Activated CD8-positive, alpha-beta memory T cell treated with anti-CD3 and anti-CD28 coated beads, Interleukin-2, amount 10 ng/mL, durations not matched to agents 7 days and 5 days (primary cell): ENCODE measurements around the gene SLC43A3. TPM values are rescaled to one million over a fixed set of nuclear protein-coding genes. Genes with fewer than 3 reads are reported as not detected.
"Not testable (repeated sequence)": the region's sequence is repeated elsewhere in the genome, so short reads cannot be mapped to it uniquely, and the experiment has no call there.

Experiments used
- ATAC-seq: fragments of 150-1000 bp; cut with Tn5 transposase; one replicate; pipeline ENCODE4 v1.10.0; 2021; ENCODE audit warnings: moderate library complexity
- CTCF ChIA-PET: fragments of 350-600 bp; sonication (Branson Sonifier 250); formaldehyde crosslinking; loops from one replicate; lab custom pipeline; 2021; ENCODE audit warnings: antibody characterized with exemption; lab: Charles Lee
- DNase-seq: peaks from one replicate; pipeline ENCODE4 v3.0.0-alpha.2; 2020
- H3K27ac Mint-ChIP-seq: one replicate; pipeline ENCODE4 v1.8.0; 2021; ENCODE audit warnings: mild to moderate bottlenecking, mixed read lengths
- H3K27me3 Mint-ChIP-seq: one replicate; pipeline ENCODE4 v1.8.0; 2021; ENCODE audit warnings: mixed read lengths
- H3K36me3 Mint-ChIP-seq: one replicate; pipeline ENCODE4 v1.8.0; 2021; ENCODE audit warnings: mild to moderate bottlenecking, mixed read lengths
- H3K4me1 Mint-ChIP-seq: one replicate; pipeline ENCODE4 v1.8.0; 2021; ENCODE audit warnings: mixed read lengths
- H3K4me3 Mint-ChIP-seq: one replicate; pipeline ENCODE4 v1.8.0; 2021; ENCODE audit warnings: mild to moderate bottlenecking, moderate library complexity, mixed read lengths
- H3K9me3 Mint-ChIP-seq: one replicate; pipeline ENCODE4 v1.8.0; 2022; ENCODE audit warnings: low read depth, mixed read lengths
- total RNA-seq, 2 experiments: library from RNA; stranded (reverse); gene quantifications; one replicate each; pipeline ENCODE4 v1.2.3, GENCODE V29; 2021

The SLC43A3 gene
- total RNA-seq, 2 experiments from 2014 or later = 106 to 117 TPM

DNA sequence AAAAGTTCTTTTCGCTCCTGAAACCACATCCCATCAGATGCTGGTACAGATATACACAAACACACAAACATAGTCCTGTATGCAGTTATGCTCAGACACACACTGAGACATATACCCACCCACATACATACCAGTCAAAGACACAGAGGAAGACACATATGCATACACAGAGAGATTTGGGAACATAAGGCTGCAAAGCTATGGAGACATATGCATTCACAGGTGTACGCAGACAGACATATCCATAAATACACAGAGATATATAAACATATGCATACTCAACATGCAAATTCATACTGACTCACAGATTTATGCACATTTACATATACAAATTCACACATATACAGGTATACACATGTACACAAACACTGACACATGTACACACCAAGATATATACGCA is 52.0 kb downstream of the SLC43A3 start:
- Mint-ChIP-seq H3K9me3 (no peaks in the 10 kb centered on the region), H3K27ac (no peak overlapping the region), H3K36me3 (no peaks in the 10 kb centered on the region), H3K27me3 (peaks cover 8% of the 10 kb centered on the region), H3K4me1 (no peaks in the 10 kb centered on the region), H3K4me3 (no peak overlapping the region)
- DNase-seq (no peak), ATAC-seq (no peak)
- CTCF ChIA-PET = no interaction called here

DNA sequence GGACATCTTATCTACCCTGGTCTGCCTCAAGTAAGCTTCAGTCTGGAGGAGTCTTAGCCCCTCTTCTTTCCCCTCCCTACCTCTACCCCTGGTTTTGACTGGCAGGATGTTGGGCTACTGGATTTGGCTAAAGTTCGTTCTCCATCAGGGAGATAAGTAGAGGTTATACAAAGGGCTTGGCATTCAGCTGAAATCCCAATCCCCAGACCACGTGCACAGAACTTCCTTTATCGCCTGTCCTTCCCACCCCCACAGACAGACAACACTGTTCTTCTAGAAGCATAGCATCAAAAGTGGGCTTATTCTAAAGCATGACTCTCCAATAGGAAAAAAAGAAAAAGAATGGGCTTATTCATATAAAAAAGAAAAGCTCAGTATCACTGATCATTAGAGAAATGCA is 53.8 kb downstream of the SLC43A3 start:
- no peak overlapping the region for H3K27ac Mint-ChIP-seq
- no peaks in the 10 kb centered on the region for H3K27me3 Mint-ChIP-seq
- H3K9me3 Mint-ChIP-seq = no peaks in the 10 kb centered on the region
- no peaks in the 10 kb centered on the region for H3K4me1 Mint-ChIP-seq
- CTCF ChIA-PET = interaction anchor here (0.7 kb wide), 1 partner anchor 84 kb away, joined by 3 read pairs; no protein-coding TSS in a partner anchor
- DNase-seq (no peak), ATAC-seq (no peak)
- H3K4me3 Mint-ChIP-seq = no peak overlapping the region
- H3K36me3 Mint-ChIP-seq = no peaks in the 10 kb centered on the region

DNA sequence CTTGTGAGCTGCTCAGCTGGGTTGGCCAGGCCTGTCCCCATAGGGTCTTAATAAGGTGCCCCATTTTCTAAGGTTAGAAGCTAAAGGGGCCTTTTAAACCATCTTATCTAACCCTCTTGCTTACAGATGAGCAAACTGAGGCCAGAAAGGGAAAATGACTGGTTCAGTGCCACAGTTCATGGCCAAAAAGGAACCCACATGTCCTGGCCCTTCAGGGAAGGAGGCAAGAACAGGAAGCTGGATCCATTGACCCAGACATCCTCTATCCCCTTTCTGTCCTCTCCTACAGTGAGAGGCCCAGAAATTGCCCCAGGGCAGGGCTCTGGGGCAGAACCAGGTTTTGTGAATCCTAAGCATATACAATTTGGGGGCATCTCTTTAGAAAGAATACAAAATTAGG is 56.0 kb downstream of the SLC43A3 start:
- Mint-ChIP-seq H3K4me3 (no peak overlapping the region), H3K27me3 (no peaks in the 10 kb centered on the region)

DNA sequence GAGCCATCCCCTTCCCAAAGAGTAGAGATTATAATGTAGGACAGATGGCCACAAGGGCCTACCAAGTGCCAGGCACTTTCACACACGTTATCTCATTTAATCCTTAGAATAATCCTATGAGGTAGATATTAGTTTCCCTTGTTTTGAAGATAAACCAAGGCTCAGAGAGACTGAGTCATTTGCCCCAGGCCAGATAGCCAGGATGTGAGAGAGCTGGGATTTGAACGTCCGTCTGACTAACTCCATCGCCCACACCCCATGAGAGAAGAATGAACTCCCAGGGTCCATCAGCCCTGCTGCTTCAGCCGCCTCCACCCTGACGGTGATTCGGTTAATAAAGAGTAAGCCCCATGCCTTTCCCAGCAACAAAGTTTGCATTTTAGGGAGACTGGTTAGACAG is 56.7 kb downstream of the SLC43A3 start:
- DNase-seq (no peak), ATAC-seq (no peak)
- Mint-ChIP-seq H3K4me1 (no peaks in the 10 kb centered on the region), H3K27ac (no peak overlapping the region), H3K36me3 (no peaks in the 10 kb centered on the region), H3K9me3 (no peaks in the 10 kb centered on the region), H3K4me3 (no peak overlapping the region), H3K27me3 (no peaks in the 10 kb centered on the region)
- CTCF ChIA-PET = no interaction called here

More for the DNA sequence above, 56.0 kb downstream of the SLC43A3 start:
- Mint-ChIP-seq H3K4me1 (no peaks in the 10 kb centered on the region), H3K9me3 (no peaks in the 10 kb centered on the region), H3K27ac (no peak overlapping the region), H3K36me3 (no peaks in the 10 kb centered on the region)
- CTCF ChIA-PET = no interaction called here
- DNase-seq = no peak
- ATAC-seq = no peak

DNA sequence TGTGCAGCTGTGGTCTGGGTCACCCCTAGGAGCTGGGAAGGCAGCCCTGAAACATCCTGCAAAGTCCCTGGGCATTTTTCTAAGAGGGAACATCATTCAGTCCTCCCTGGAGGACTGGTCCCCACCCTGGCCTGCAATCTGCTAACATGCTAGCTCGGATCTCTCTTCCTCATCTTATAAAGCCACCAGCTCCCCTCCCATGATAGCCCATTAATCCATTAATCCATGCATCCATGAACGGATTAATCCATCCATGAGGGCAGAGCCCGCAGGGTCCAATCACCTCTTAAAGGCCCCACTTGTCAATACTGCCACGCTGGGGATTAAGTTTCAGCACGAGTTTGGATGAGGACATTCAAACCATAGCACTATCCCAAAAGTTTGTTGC is 58.1 kb downstream of the SLC43A3 start:
- DNase-seq = no peak
- H3K4me1 Mint-ChIP-seq = no peaks in the 10 kb centered on the region
- no peak overlapping the region for H3K27ac Mint-ChIP-seq
- no peaks in the 10 kb centered on the region for H3K9me3 Mint-ChIP-seq
- no peak for ATAC-seq
- CTCF ChIA-PET = no interaction called here
- no peaks in the 10 kb centered on the region for H3K27me3 Mint-ChIP-seq
- H3K4me3 Mint-ChIP-seq = no peak overlapping the region
- H3K36me3 Mint-ChIP-seq = no peaks in the 10 kb centered on the region

DNA sequence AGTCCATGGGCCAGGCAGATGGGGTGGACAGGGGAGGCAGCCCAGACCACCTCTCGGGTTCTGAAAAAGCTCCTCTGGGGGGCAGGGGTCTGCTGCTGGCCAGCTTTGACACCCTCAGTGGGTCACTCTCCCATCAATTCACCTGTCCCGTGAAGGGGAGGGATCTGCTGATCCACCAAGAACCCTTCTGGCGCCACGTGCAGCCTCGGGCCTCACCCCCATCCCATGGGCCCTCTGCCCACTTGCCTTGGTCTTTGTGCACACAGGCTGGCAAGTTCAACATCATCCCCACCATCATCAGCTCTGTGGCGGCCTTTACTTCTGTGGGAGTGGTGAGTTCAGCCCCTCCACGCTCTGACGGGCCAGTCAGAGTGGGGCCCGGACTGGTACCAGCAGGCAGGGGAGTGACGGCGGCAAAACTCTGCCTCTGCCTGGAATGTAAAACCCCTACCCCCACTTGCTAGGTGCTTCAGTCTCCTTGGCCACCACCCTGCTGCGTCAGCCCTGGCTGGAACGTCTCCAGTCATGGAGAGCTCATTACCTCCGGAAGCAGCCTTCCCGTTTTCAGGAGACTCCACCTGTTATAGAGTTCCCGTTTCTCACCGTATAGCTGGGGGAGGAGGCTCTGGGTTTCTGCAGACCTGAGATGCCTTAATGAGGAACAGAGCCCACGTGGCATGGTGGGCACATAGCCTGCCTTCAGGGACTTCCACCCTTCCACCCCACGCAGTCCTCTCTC is 58.6 kb downstream of the SLC43A3 start:
- no peak overlapping the region for H3K27ac Mint-ChIP-seq
- CTCF ChIA-PET = no interaction called here
- no peaks in the 10 kb centered on the region for H3K36me3 Mint-ChIP-seq
- DNase-seq = no peak
- H3K27me3 Mint-ChIP-seq = no peaks in the 10 kb centered on the region
- no peaks in the 10 kb centered on the region for H3K4me1 Mint-ChIP-seq
- H3K4me3 Mint-ChIP-seq = no peak overlapping the region
- H3K9me3 Mint-ChIP-seq = no peaks in the 10 kb centered on the region
- ATAC-seq = no peak

DNA sequence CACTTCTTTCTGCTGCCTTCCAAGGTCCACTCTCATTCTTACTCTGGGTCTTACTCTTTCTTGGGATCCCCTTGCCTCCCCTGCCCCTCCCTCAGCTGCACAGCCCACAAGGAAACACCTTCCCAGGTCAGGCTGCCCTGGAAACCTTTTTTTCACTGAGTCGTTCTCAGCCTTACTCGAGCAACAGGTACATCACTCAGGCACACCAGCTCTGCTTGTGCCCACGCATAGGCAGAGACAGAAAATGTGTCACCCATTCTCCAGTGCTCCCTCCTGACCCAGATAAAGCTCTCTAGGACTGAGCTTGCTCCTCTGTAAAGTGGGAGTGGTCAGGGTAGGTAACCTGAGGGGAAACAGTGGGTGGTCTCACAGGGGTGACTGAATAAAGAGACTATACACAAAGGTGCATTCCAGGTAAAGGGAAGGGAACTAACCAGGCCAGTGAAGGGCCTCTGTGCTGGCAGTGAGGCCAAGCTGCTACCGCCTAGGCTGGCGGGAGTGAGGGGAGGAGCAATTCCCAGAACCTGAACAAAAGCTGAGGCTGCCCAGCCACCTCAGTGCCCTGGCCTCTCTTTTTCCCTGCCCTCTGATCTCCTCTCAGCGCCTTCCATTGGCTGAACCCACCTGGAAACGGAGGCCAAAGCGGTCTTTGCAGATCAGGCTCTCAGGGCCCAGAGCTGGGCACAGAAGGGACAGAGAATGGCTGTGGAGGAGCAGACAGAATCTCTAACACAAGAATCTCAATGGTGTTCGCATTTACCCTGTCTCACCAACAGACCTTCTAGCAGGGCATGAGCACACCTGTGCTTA is 61.9 kb downstream of the SLC43A3 start:
- Mint-ChIP-seq H3K27me3 (peaks cover 2% of the 10 kb centered on the region), H3K9me3 (no peaks in the 10 kb centered on the region), H3K4me1 (no peaks in the 10 kb centered on the region), H3K36me3 (no peaks in the 10 kb centered on the region), H3K4me3 (no peak overlapping the region), H3K27ac (no peak overlapping the region)
- DNase-seq (no peak), ATAC-seq (no peak)
- CTCF ChIA-PET = interaction anchor here (0.8 to 0.9 kb wide), 2 partner anchors 19 to 94 kb away, joined by 3 read pairs; no protein-coding TSS in a partner anchor

DNA sequence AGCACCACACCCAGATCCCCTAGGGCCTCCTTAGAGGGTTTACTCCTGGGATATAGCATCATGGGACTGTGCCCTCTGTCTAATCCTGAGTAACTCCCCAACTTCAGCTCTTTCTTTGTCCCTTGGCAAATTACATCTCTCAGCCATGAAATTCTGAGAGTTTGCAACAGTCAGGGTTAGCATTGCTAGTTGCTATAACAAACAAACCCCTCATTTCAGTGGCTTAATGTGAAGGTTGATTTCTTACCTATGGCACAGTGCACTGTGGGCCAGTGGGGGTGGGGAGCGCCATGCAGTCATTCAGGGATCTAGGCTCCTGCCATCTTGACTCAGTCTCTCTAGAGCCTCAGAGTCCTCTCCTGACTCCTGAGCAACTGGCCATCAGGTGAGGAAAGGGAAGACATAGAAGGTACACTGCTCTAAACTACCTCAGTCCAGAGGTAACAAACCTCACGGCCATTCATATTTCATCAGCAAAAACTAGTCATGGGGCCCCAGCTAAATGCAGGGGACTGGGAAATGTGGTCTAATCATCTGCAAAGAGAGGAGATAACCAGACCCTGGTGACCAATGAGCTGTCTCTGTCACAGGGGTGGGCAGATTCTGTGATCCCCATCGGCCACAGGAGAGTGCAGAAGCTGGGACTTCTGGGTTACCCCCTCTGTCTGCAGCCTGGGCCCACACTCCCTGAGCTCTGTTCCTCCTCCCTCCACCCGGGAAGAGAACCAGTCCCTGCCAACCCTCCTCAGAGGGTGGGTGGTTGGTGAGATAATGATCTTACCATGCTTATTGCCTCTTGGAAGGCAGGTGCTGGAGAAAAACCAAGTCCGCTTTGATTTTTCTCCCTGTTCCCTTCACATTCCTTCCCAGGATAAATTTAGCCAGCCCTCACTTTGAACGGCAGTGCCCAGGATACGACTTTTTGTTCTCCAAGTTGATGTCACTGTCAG is 63.5 kb downstream of the SLC43A3 start:
- H3K9me3 Mint-ChIP-seq = no peaks in the 10 kb centered on the region
- H3K27ac Mint-ChIP-seq = no peak overlapping the region
- DNase-seq (no peak), ATAC-seq (no peak)
- H3K36me3 Mint-ChIP-seq = no peaks in the 10 kb centered on the region
- H3K4me3 Mint-ChIP-seq = no peak overlapping the region
- H3K27me3 Mint-ChIP-seq = peaks cover 4% of the 10 kb centered on the region
- H3K4me1 Mint-ChIP-seq = no peaks in the 10 kb centered on the region
- CTCF ChIA-PET = interaction anchor here (1.2 to 4.0 kb wide), 2 partner anchors 95 to 164 kb away, joined by 5 to 15 read pairs; no protein-coding TSS in a partner anchor

DNA sequence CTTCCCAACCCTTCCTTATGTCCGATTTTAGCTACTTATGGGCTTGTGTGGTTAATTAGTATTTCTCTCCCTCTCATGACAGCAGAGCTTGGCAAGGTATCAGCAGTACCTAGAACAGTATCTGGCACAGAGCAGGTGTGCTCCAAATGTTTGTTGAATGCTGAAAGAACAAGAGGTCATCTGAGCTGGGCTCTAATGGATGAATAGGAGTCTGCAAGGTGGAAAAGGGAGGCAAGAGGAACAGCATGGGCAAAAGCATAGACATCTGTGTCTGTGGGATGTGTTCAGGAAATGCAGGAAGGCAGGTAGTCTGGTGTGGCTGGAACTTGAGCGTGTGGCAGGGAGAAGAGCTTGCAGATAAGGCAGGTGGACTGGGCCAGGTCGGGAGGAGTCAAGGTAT is 65.0 kb downstream of the SLC43A3 start:
- no peak overlapping the region for H3K27ac Mint-ChIP-seq
- H3K4me3 Mint-ChIP-seq = no peak overlapping the region
- H3K4me1 Mint-ChIP-seq = no peaks in the 10 kb centered on the region
- no peaks in the 10 kb centered on the region for H3K9me3 Mint-ChIP-seq
- no peak for DNase-seq
- no peaks in the 10 kb centered on the region for H3K36me3 Mint-ChIP-seq
- CTCF ChIA-PET = interaction anchor here (0.6 to 4.0 kb wide), 3 partner anchors 96 to 166 kb away, joined by 3 to 15 read pairs (median 5); no protein-coding TSS in a partner anchor
- no peak for ATAC-seq
- H3K27me3 Mint-ChIP-seq = peaks cover 4% of the 10 kb centered on the region

DNA sequence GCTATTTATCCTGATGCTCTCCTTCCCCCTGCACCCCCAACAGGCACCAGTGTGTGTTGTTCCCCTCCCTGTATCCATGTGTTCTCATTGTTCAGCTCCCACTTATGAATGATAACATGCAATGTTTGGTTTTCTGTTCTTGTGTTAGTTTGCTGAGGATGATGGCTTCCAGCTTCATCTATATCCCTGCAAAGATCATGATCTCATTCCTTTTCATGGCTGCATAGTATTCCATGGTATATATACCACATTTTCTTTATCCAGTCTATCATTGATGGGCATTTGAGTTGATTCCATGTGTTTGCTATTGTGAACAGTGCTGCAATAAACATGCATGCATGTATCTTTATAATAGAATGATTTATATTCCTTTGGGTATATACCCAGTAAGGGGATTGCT is 65.5 kb downstream of the SLC43A3 start:
- H3K36me3 Mint-ChIP-seq, H3K9me3 Mint-ChIP-seq, ATAC-seq, H3K27ac Mint-ChIP-seq, DNase-seq, H3K4me3 Mint-ChIP-seq, H3K27me3 Mint-ChIP-seq, H3K4me1 Mint-ChIP-seq: not testable (repeated sequence)
- CTCF ChIA-PET = interaction anchor here (0.6 to 4.0 kb wide), 3 partner anchors 16 to 118 kb away, joined by 3 to 15 read pairs (median 7); no protein-coding TSS in a partner anchor

DNA sequence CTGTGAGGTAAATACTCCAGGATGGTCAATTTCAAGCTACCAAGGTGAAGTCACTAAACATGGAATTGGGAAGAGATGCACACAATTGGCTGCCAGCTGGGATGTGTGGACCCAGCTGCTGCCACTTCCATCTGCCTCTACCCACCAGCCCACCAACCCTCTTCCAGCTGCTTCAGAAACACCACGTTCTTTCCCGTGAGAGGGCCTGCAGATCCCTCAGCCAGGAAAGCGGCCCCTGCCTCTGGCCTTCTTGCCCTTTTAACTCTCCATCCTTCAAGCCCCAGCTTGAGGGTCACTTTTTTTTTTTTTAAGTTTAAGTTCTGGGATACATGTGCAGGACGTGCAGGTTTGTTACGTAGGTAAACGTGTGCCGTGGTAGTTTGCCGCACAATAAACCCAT is 65.9 kb downstream of the SLC43A3 start:
- H3K36me3 Mint-ChIP-seq = no peaks in the 10 kb centered on the region

DNA sequence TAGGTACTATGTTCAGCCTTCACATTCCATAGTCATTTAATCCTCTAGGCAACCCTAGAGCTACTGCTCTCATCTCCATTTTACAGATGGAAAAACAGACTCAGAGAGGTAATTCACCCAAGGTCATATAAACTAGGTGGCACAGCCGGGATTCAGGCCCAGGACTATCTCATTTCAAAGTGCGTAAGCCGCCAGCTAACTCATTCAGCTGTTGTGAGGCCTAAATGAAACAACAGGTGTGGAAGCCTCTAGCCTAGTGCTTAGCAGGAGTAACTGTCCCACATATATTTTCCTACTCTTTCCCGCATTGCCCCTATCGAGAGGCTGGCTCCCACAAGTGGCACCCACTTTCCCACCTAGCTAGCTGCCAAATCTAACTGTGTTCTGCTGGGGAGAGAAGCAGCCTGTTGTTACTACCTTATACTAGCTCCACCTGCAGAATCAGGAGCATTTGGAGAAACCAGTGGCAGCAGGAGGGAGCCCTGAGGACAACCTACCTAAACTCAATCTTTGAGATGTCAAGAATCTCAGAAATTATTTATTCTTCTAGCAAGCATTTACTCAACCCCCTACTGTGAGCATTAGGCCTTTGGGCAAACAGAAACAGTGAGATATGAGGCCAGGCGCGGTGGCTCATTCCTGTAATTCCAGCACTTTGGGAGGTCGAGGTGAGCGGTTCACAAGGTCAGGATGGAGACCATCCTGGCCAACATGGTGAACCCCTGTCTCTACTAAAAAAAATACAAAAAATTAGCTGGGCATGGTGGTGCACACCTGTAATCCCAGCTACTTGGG is 66.8 kb downstream of the SLC43A3 start:
- CTCF ChIA-PET = interaction anchor here (0.8 to 4.0 kb wide), 4 partner anchors 11 to 98 kb away, joined by 3 to 15 read pairs (median 6); no protein-coding TSS in a partner anchor
- Mint-ChIP-seq H3K9me3 (no peaks in the 10 kb centered on the region), H3K4me1 (no peaks in the 10 kb centered on the region), H3K27ac (no peak overlapping the region), H3K4me3 (no peak overlapping the region), H3K36me3 (no peaks in the 10 kb centered on the region), H3K27me3 (peaks cover 13% of the 10 kb centered on the region)
- ATAC-seq (no peak), DNase-seq (no peak)

More for the DNA sequence above, 65.9 kb downstream of the SLC43A3 start:
- peaks cover 12% of the 10 kb centered on the region for H3K27me3 Mint-ChIP-seq
- DNase-seq (no peak), ATAC-seq (no peak)
- no peak overlapping the region for H3K4me3 Mint-ChIP-seq
- H3K27ac Mint-ChIP-seq = no peak overlapping the region
- H3K9me3 Mint-ChIP-seq = no peaks in the 10 kb centered on the region
- H3K4me1 Mint-ChIP-seq = no peaks in the 10 kb centered on the region
- CTCF ChIA-PET = interaction anchor here (1.9 to 4.0 kb wide), 2 partner anchors 15 to 97 kb away, joined by 7 to 15 read pairs; no protein-coding TSS in a partner anchor
